Activated CD4-positive, alpha-beta T cell treated with anti-CD3 and anti-CD28 coated beads, Interleukin-2, Interleukin-6, amounts not matched to agents 100 ng/mL and 50 ng/mL, durations not matched to agents 16 hours and 8 hours (primary cell): ENCODE results near the gene GPC3.
"Not testable (repeated sequence)": the region's sequence is repeated elsewhere in the genome, so short reads cannot be mapped to it uniquely, and the experiment has no call there.

Experiments
- DNase-seq: peaks from one replicate; pipeline ENCODE4 v3.0.0-alpha.2; 2020

GPC3 gene

GRCh38 chrX:133834771-133835170 is 150.6 kb downstream of the GPC3 start:
- no peak for DNase-seq

- no peak for DNase-seq
Measured at GRCh38 chrX:133819546-133819945, 165.8 kb downstream of the GPC3 start.

GRCh38 chrX:133818019-133818418 is 167.4 kb downstream of the GPC3 start:
- DNase-seq, result no peak

GRCh38 chrX:133815496-133815895 is 169.9 kb downstream of the GPC3 start:
- DNase-seq, result no peak

GRCh38 chrX:133813971-133814370 is 171.4 kb downstream of the GPC3 start:
- DNase-seq, result no peak

GRCh38 chrX:133812402-133812801 is 173.0 kb downstream of the GPC3 start:
- DNase-seq, result no peak

GRCh38 chrX:133810925-133811324 is 174.5 kb downstream of the GPC3 start:
- no peak for DNase-seq

- DNase-seq, result no peak
Measured at GRCh38 chrX:133804072-133804471, 181.3 kb downstream of the GPC3 start.

- no peak for DNase-seq
Measured at GRCh38 chrX:133796282-133796681, 189.1 kb downstream of the GPC3 start.

GRCh38 chrX:133794126-133794525 is 191.3 kb downstream of the GPC3 start:
- no peak for DNase-seq

GRCh38 chrX:133793626-133794025 is 191.8 kb downstream of the GPC3 start:
- no peak for DNase-seq

GRCh38 chrX:133792198-133792953 is 193.0 kb downstream of the GPC3 start:
- peak; percentile 76 for DNase-seq

- DNase-seq, result no peak
Measured at GRCh38 chrX:133789829-133790228, 195.6 kb downstream of the GPC3 start.

- DNase-seq, result no peak
Measured at GRCh38 chrX:133786382-133786781, 199.0 kb downstream of the GPC3 start.

- no peak for DNase-seq
Measured at GRCh38 chrX:133783274-133783673, 202.1 kb downstream of the GPC3 start.

- DNase-seq, result no peak
Measured at GRCh38 chrX:133781174-133781573, 204.2 kb downstream of the GPC3 start.

GRCh38 chrX:133776072-133776471 is 209.3 kb downstream of the GPC3 start:
- peak; percentile 34 for DNase-seq

- no peak for DNase-seq
Measured at GRCh38 chrX:133774807-133775206, 210.6 kb downstream of the GPC3 start.

GRCh38 chrX:133771086-133771646 is 214.2 kb downstream of the GPC3 start:
- DNase-seq, result no peak

GRCh38 chrX:133762976-133763548 is 222.3 kb downstream of the GPC3 start:
- not testable (repeated sequence) for DNase-seq

- DNase-seq, result no peak
Measured at GRCh38 chrX:133754657-133755056, 230.7 kb downstream of the GPC3 start.

GRCh38 chrX:133749951-133750350 is 235.4 kb downstream of the GPC3 start:
- DNase-seq, result no peak

GRCh38 chrX:133749370-133749769 is 236.0 kb downstream of the GPC3 start:
- DNase-seq, result no peak

- DNase-seq, result no peak
Measured at GRCh38 chrX:133747196-133747595, 238.2 kb downstream of the GPC3 start.
